T-helper 22 cell (primary cell): ENCODE results near the gene CKB.
A peak's percentile ranks its signal among the peaks of the same experiment; 100 is the strongest.

Experiments
- DNase-seq: peaks from one replicate; pipeline ENCODE4 v3.0.0-alpha.2; 2020; ENCODE audit warnings: low read depth

Gene CKB

GRCh38 chr14:103522649-103523574, at the start of gene CKB:
Gene CKB (minus strand): TSS chr14:103522830. CDS start chr14:103522493, 337 bp downstream.
- no peak for DNase-seq

- no peak for DNase-seq
Observed at GRCh38 chr14:103569408-103569807, 46.8 kb upstream of the CKB start.

GRCh38 chr14:103568952-103569351, 46.3 kb upstream of the CKB start:
- no peak for DNase-seq

GRCh38 chr14:103563844-103564505, 41.3 kb upstream of the CKB start:
- DNase-seq = no peak

GRCh38 chr14:103563226-103563620, 40.6 kb upstream of the CKB start:
- peak; percentile 8 for DNase-seq

- DNase-seq = peak; percentile 79
Observed at GRCh38 chr14:103562429-103563225, 40.0 kb upstream of the CKB start, which contains the start of the genes BAG5 and COA8. Gene BAG5 (minus strand): TSS chr14:103562657. CDS start chr14:103561164, 1,493 bp downstream. Gene COA8 (plus strand): TSS chr14:103562960. CDS start chr14:103563002, 42 bp downstream.

- DNase-seq = no peak
Observed at GRCh38 chr14:103562179-103562428, 39.5 kb upstream of the CKB start.

GRCh38 chr14:103561381-103562178, 39.0 kb upstream of the CKB start:
- peak; percentile 16 for DNase-seq

GRCh38 chr14:103560691-103561090, 38.1 kb upstream of the CKB start:
- no peak for DNase-seq

GRCh38 chr14:103559766-103560165, 37.1 kb upstream of the CKB start:
- no peak for DNase-seq

GRCh38 chr14:103558071-103558882, 35.6 kb upstream of the CKB start:
- no peak for DNase-seq

DNA sequence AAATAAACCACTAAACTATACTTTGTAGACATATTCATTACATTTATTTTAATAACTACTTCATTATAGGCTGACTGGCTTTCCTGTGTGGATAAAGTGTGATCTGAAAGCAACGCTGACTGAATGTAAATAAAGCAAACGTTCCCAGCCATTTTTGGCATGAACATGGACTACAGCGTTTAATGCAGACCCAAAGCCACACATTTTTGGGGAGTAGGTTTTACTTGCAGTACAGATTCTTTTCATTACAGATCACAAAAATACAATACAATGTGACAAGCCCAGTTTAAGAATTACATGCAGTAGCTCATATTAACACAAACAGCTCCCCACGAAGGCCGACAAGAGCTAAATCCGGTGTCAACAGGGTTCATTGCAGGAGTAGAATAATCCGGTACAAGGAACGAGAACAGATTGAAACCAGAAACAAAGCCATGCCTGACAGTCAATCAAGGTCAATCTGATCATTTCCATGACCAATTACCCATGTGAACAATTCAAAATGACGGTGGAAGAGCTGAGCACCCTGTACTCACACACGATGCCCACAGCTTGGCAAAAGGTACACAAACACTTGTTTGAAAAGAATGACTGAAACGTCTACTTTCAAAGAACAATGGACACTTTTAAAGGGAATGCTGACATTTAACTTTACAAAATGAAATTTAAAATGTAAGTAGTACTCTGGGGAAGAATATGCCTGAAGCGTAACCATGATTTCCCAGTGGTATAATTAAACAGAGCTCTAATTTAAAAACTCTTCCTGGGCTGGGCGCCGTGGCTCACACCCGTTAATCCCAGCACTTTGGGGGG, 34.5 kb upstream of the CKB start:
- no peak for DNase-seq

DNA sequence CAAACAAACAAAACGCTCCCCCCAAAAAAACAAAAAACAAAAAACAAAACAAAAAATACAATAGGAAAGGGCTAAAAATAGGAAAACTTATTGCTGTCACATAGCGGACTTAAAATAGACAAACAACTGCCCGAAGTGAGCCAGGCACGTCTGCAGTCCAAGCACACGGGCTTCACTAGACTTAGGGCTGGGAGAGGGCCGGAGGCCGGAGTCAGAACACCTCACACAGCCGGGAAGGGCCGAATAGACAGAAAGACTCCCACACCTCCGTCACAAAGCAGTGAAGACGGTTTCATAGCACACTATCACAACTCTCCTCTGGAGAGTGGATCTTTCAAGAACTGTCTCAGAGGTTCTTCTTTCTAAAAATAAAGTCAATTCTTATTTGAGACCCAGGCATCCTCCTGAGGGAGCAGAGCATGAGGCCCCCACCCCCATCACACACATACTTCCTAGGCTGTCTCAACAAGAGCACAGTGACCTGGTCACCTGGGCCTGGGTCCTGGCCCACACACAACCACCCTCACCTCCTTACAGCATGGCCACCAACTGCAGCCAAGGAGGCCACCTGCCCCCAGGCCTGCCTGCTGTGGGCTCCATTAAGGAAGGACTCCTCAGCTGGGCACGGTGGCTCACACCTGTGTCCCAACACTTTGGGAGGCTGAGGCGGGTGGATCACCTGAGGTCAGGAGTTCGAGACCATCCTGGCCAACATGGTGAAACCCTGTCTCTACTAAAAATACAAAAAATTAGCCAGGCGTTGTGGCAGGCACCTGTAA, 33.1 kb upstream of the CKB start:
- DNase-seq = no peak

GRCh38 chr14:103552846-103553210, 30.2 kb upstream of the CKB start:
- no peak for DNase-seq

DNA sequence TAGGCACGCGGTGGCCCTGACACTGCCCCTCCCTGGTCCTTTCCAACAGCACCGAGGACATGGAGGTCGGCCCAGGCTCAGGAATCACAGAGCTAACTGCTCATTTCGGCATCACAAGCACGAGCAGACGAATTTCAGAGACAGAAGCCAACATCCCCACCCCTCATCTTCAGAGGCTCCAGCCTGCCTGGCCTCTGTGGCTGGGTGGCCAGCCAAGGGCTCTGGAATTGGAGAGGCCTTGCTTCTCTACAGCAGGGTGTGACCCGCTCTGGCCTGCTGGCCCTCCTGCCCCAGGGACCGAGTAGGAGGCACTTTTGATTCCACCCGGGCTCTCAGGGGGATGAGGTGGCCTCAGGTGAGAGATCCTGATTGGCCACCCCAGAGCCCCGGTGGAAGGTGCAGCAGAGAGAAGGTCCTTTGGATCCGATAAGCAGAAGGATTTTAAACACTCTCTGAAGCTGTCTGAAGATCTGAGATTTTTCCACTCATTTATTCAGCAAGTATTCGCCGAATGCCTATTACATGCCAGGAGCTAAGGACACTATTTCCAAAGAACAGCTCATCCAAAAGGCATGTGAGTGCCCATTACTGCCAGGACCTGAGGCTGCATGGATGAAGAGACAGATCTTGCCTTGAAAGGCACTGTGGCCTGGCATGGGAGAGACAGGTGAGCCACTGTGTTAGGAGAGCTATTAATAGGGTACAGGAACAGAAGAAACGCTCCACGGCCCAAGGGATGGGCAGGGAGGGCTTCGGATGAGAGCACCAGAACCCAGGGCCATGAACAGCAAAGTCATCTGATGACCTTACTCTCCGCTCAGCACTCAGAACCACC, 29.6 kb upstream of the CKB start:
- DNase-seq = no peak

DNA sequence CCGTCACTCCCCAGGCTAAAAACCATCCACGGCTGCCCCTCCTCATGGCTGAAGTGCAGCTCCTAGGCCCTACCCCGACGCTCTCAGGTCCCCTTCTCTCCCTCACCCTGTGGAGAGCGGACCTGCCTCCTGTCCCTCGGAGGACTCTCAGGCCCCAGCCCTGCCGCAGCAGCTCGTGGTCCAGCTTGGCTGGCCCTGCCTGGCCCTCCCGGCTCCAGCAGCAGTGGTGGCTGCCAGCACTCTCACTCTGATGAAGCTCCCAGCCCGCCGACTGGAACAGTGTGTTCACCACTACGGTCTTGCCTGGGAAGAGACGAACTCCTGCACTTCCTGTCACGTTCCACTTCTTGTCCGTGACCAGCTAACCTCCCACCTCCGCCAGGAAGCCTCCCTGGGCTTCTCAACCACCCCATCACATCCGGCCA, 28.7 kb upstream of the CKB start:
- no peak for DNase-seq

GRCh38 chr14:103550451-103551337, 28.1 kb upstream of the CKB start:
- no peak for DNase-seq
